ENCODE data around the gene IPCEF1. TPM values are rescaled to one million over a fixed set of nuclear protein-coding genes. Genes with fewer than 3 reads are reported as not detected.

The IPCEF1 gene, protein sequence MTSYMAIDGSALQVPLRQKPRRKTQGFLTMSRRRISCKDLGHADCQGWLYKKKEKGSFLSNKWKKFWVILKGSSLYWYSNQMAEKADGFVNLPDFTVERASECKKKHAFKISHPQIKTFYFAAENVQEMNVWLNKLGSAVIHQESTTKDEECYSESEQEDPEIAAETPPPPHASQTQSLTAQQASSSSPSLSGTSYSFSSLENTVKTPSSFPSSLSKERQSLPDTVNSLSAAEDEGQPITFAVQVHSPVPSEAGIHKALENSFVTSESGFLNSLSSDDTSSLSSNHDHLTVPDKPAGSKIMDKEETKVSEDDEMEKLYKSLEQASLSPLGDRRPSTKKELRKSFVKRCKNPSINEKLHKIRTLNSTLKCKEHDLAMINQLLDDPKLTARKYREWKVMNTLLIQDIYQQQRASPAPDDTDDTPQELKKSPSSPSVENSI
- 10 to 100 TPM; 92.5 to 97.7 TPM for total RNA-seq
- 10 to 100 TPM; 67.7 to 71.8 TPM for polyA plus RNA-seq

DNA sequence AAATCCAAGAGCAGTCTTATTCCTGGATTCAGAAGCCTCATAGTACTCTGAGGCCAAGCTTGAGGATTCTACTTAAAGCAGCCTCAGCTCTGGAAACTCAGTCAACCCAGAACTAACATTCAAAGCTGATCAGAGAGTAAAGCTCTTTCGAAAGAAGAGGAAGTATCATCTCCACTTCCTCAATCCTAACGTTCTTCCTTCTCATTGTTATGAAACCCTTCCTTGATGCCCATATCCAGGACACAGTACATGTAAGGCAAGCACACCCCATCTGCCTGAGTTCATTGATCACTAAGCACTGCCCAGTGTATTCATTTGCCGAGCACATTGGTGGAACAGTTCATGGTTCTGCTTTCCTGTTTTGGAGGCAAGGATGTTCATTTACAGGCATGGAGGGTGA lies at the start of gene IPCEF1:
Gene IPCEF1 (minus strand): TSS at position 114 of the 400 bp plus-strand sequence. CDS start 90,856 bp downstream, outside the sequence.
- CTCF ChIA-PET (ENCODE audit: partially characterized antibody): no interaction called here

DNA sequence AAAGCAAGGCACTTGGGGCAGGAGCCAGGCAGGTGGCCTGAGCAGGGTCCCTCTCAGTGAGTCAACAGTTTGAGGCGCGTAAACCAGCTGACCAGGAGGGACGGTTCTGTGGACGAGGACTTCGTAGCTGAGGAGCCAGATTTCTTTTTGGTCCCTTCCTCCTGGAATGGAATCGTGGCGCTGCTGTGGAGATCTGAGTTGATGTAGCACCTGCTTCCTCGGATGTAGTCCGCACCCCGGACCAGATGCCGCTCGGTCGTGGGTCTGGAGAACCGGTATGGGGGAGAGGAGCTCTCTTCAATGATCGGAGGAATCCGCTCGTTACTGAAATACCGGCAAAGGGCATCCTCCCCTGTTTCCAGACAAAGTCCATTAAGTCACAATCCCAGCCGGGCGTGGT lies 49.7 kb upstream of the IPCEF1 start:
- no peaks in the 10 kb centered on the region for H3K4me1 ChIP-seq (ENCODE audit: insufficient read depth, low read length)
- H3K36me3 Mint-ChIP-seq: no peaks in the 10 kb centered on the region
- no peaks in the 10 kb centered on the region for H3K9me3 ChIP-seq (ENCODE audit: control insufficient read depth in 1 of 2, low read length in 2 of 2)
- peaks cover 1 to 7% of the 10 kb centered on the region in 2 donors for H3K27me3 Mint-ChIP-seq
- intact Hi-C loops (cut with micrococcal nuclease): no loop called here
- H3K4me3 Mint-ChIP-seq: no peak overlapping the region
- POLR2A ChIA-PET (ENCODE audit: partially characterized antibody): no interaction called here
- H3K27ac ChIP-seq (ENCODE audit: low read depth, low read length): no peak overlapping the region
- H3K36me3 ChIP-seq (ENCODE audit: insufficient read depth, low read length): no peaks in the 10 kb centered on the region
- DNase-seq: no peak
- no peak overlapping the region for H3K4me3 ChIP-seq (ENCODE audit: low read length in 2 of 2)
- H3K4me1 Mint-ChIP-seq: peaks cover 0 to 2% (median 0%) of the 10 kb centered on the region in 4 donors
- H3K9me3 Mint-ChIP-seq: no peaks in the 10 kb centered on the region
- no peak overlapping the region for H3K27ac Mint-ChIP-seq
- H3K27me3 ChIP-seq (ENCODE audit: insufficient read depth, low read length): no peaks in the 10 kb centered on the region
- CTCF ChIA-PET (ENCODE audit: partially characterized antibody): no interaction called here

More for the DNA sequence above, at the start of gene IPCEF1:
- no peak for DNase-seq
- POLR2A ChIA-PET (ENCODE audit: partially characterized antibody): no interaction called here
- H3K36me3 ChIP-seq (ENCODE audit: insufficient read depth, low read length): no peaks in the 10 kb centered on the region
- no peaks in the 10 kb centered on the region for H3K27me3 ChIP-seq (ENCODE audit: insufficient read depth, low read length)
- no peak within 1 kb of the TSS for H3K4me3 ChIP-seq (ENCODE audit: low read length in 2 of 2)
- Mint-ChIP-seq H3K36me3 (no peaks in the 10 kb centered on the region), H3K9me3 (peaks cover 0 to 6% (median 0%) of the 10 kb centered on the region in 8 donors), H3K27me3 (peaks cover 6 to 20% of the 10 kb centered on the region in 2 donors), H3K27ac (no peak within 1 kb of the TSS), H3K4me3 (no peak within 1 kb of the TSS), H3K4me1 (peaks cover 0 to 15% (median 8%) of the 10 kb centered on the region in 4 donors)
- intact Hi-C loops (cut with micrococcal nuclease): no loop called here
- H3K27ac ChIP-seq (ENCODE audit: low read depth, low read length): no peak within 1 kb of the TSS
- no peaks in the 10 kb centered on the region for H3K9me3 ChIP-seq (ENCODE audit: control insufficient read depth in 1 of 2, low read length in 2 of 2)
- H3K4me1 ChIP-seq (ENCODE audit: insufficient read depth, low read length): no peaks in the 10 kb centered on the region

DNA sequence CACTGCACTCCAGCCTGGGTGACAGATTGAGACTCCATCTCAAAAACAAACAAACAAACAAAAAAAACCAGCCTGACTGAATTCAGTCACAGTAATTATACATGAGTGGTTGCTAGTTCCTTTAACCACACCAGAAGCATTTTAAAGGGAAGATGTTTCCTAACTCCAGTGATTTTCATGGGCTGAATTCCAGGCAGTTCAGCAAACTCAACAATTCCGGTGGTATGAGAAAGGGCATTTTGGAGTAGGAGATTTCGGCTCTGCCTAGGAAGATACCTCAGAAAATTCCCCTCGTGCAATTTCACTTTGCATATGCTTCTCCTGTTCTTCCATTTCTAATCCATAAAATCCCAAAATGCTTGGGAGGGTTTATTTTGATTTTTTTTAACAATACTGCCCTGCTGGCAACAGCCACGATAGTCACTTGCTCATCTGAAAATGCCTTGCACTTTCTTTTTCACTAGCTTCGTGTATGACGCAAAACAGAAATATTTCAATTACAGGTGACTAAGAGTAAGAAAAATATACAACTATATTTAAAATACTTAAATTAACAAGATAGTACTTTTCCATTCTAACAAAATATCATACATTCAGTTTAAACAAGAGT lies 48.3 kb upstream of the IPCEF1 start:
- H3K27ac ChIP-seq (ENCODE audit: low read depth, low read length): no peak overlapping the region
- ChIA-PET CTCF (ENCODE audit: partially characterized antibody) (no interaction called here), POLR2A (ENCODE audit: partially characterized antibody) (no interaction called here)
- no peak overlapping the region for H3K4me3 Mint-ChIP-seq
- H3K4me1 ChIP-seq (ENCODE audit: insufficient read depth, low read length): no peaks in the 10 kb centered on the region
- no peaks in the 10 kb centered on the region for H3K9me3 Mint-ChIP-seq
- H3K27me3 ChIP-seq (ENCODE audit: insufficient read depth, low read length): no peaks in the 10 kb centered on the region
- intact Hi-C loops (cut with micrococcal nuclease): no loop called here
- no peak for DNase-seq
- no peaks in the 10 kb centered on the region for H3K36me3 ChIP-seq (ENCODE audit: insufficient read depth, low read length)
- H3K27me3 Mint-ChIP-seq: peaks cover 1 to 6% of the 10 kb centered on the region in 2 donors
- H3K4me3 ChIP-seq (ENCODE audit: low read length in 2 of 2): no peak overlapping the region
- no peaks in the 10 kb centered on the region for H3K9me3 ChIP-seq (ENCODE audit: control insufficient read depth in 1 of 2, low read length in 2 of 2)
- no peak overlapping the region for H3K27ac Mint-ChIP-seq
- peaks cover 0 to 2% (median 0%) of the 10 kb centered on the region in 4 donors for H3K4me1 Mint-ChIP-seq
- H3K36me3 Mint-ChIP-seq: no peaks in the 10 kb centered on the region

DNA sequence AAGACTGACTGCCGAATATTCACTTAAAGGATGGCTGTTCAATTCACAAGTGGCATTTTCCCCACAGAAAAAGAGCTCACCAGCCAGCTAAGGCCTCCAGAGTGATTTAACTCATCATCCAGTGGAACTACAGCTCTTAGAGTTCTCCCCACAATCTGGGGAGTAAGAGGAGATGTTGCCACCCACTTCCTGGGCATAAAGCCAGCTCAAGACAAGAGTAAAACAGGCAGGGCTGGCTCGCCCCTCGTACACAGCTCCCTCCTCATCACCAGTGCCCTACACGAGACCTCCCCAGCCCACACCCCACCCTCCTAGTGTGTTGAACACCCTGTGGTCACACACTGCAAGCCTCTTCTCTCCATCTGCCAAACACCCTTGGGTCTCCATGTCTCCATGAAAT lies 47.2 kb upstream of the IPCEF1 start:
- H3K27ac Mint-ChIP-seq: no peak overlapping the region
- no peak overlapping the region for H3K4me3 Mint-ChIP-seq
- POLR2A ChIA-PET (ENCODE audit: partially characterized antibody): no interaction called here

DNA sequence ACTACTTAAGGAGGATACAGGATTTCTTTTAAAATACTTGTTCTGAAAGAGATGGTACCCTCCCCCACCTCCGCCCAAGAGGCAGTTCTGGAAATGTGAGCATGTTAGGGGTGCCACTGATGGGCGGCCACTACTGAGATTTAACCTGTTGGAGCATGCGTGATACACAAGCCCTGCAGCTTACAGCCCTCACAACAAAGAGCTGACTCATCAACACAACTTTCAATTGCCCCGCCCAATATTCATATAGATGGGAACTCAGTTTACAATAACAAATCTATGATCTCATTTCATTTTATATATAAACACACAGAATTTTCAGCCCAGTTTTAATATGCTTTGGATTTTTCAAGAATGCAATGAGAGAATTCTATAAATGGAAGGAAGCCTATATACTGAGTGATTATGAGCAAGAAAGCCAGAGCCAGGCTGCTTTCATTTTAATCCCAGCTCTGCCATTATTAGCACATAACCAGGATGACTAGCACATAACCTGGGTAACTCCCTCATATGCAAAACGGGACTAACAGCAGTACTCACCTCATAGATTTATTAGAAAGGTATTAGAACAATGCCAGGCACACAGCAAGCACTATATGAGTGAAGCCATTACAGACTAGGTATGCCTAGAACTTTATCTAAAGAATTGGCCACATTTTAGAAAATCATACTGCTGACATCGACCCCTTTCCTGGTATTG lies 45.6 kb upstream of the IPCEF1 start:
- CTCF ChIA-PET (ENCODE audit: partially characterized antibody): interaction anchor here (1.4 kb wide), 1 partner anchor 10 kb away, joined by 4 read pairs; no protein-coding TSS in a partner anchor

More for the DNA sequence above, 47.2 kb upstream of the IPCEF1 start:
- intact Hi-C loops (cut with micrococcal nuclease): no loop called here
- no peaks in the 10 kb centered on the region for H3K9me3 ChIP-seq (ENCODE audit: control insufficient read depth in 1 of 2, low read length in 2 of 2)
- H3K27me3 ChIP-seq (ENCODE audit: insufficient read depth, low read length): no peaks in the 10 kb centered on the region
- Mint-ChIP-seq H3K27me3 (peaks cover 1 to 6% of the 10 kb centered on the region in 2 donors), H3K9me3 (no peaks in the 10 kb centered on the region), H3K36me3 (no peaks in the 10 kb centered on the region), H3K4me1 (peaks cover 0 to 2% (median 0%) of the 10 kb centered on the region in 4 donors)
- H3K4me3 ChIP-seq (ENCODE audit: low read length in 2 of 2): no peak overlapping the region
- no peak for DNase-seq
- no peaks in the 10 kb centered on the region for H3K36me3 ChIP-seq (ENCODE audit: insufficient read depth, low read length)
- H3K27ac ChIP-seq (ENCODE audit: low read depth, low read length): no peak overlapping the region
- CTCF ChIA-PET (ENCODE audit: partially characterized antibody): no interaction called here
- H3K4me1 ChIP-seq (ENCODE audit: insufficient read depth, low read length): no peaks in the 10 kb centered on the region

DNA sequence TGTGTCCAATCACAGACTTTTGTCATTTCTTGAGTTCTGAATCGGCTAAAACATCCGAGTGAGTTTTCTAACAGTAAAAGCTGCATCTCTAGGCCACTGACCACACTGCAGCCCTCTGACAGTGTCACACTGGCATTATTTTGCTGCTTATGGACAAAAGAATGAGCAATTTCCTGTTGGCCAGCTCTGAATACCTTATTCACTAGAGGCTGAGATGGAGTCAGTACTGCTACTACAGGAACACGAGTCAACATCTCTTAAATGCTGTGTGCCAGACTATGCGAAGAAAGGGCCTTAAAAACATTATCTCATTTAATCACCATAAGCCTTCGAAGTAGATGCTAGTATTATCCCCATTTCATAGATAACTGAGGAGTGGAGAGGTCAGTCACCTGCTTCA lies 42.5 kb upstream of the IPCEF1 start:
- Mint-ChIP-seq H3K27ac (no peak overlapping the region), H3K27me3 (peaks cover 4% of the 10 kb centered on the region in 2 donors), H3K4me1 (peaks cover 0 to 4% (median 1%) of the 10 kb centered on the region in 4 donors), H3K36me3 (no peaks in the 10 kb centered on the region), H3K4me3 (no peak overlapping the region), H3K9me3 (no peaks in the 10 kb centered on the region)
- Histone ChIP-seq H3K9me3 (ENCODE audit: control insufficient read depth in 1 of 2, low read length in 2 of 2) (no peaks in the 10 kb centered on the region), H3K27me3 (ENCODE audit: insufficient read depth, low read length) (no peaks in the 10 kb centered on the region), H3K27ac (ENCODE audit: low read depth, low read length) (no peak overlapping the region), H3K36me3 (ENCODE audit: insufficient read depth, low read length) (no peaks in the 10 kb centered on the region), H3K4me1 (ENCODE audit: insufficient read depth, low read length) (no peaks in the 10 kb centered on the region), H3K4me3 (ENCODE audit: low read length in 2 of 2) (no peak overlapping the region)
- intact Hi-C loops (cut with micrococcal nuclease): no loop called here
- DNase-seq: no peak
- ChIA-PET POLR2A (ENCODE audit: partially characterized antibody) (no interaction called here), CTCF (ENCODE audit: partially characterized antibody) (no interaction called here)

More for the DNA sequence above, 45.6 kb upstream of the IPCEF1 start:
- H3K9me3 Mint-ChIP-seq: no peaks in the 10 kb centered on the region
- H3K36me3 ChIP-seq (ENCODE audit: insufficient read depth, low read length): no peaks in the 10 kb centered on the region
- no peak overlapping the region for H3K4me3 ChIP-seq (ENCODE audit: low read length in 2 of 2)
- H3K36me3 Mint-ChIP-seq: no peaks in the 10 kb centered on the region
- H3K4me1 Mint-ChIP-seq: peaks cover 0 to 2% (median 0%) of the 10 kb centered on the region in 4 donors
- POLR2A ChIA-PET (ENCODE audit: partially characterized antibody): no interaction called here
- DNase-seq: no peak
- H3K27me3 Mint-ChIP-seq: peaks cover 1 to 6% of the 10 kb centered on the region in 2 donors
- H3K9me3 ChIP-seq (ENCODE audit: control insufficient read depth in 1 of 2, low read length in 2 of 2): no peaks in the 10 kb centered on the region
- no peak overlapping the region for H3K4me3 Mint-ChIP-seq
- no peak overlapping the region for H3K27ac Mint-ChIP-seq
- intact Hi-C loops (cut with micrococcal nuclease): no loop called here
- H3K27me3 ChIP-seq (ENCODE audit: insufficient read depth, low read length): no peaks in the 10 kb centered on the region
- H3K27ac ChIP-seq (ENCODE audit: low read depth, low read length): no peak overlapping the region
- H3K4me1 ChIP-seq (ENCODE audit: insufficient read depth, low read length): no peaks in the 10 kb centered on the region

DNA sequence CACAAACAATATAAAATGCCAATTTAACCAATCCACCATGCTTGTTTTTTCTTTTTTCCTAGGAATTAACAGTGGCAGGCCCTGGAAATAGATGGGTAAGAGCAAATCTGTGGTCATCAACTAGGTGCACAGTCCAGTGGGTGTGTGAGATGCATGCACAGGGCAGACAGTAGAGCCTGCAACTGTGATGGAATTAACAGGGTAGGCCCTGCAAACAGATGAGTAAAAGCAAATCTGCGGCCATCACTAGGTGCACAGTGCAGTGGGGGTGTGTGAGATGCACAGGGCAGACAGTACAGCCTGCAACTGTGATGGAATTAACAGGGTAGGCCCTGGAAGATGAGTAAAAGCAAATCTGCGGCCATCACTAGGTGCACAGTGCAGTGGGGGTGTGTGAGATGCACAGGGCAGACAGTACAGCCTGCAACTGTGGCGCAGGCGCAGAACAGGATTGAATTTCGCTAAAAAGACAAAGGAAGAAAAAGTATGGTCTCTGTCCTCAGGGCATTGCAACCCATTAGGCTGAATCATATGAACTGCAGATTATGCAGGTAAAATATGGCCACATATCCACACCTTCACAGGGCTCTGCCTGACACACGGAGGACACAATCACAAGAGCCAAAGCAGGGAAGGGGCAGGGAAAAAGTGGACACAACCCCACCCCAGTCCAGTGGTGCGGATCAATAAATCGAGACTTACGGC lies 41.0 kb upstream of the IPCEF1 start:
- POLR2A ChIA-PET (ENCODE audit: partially characterized antibody): no interaction called here
- Mint-ChIP-seq H3K36me3 (no peaks in the 10 kb centered on the region), H3K4me1 (peaks cover 0 to 4% (median 1%) of the 10 kb centered on the region in 4 donors), H3K4me3 (no peak overlapping the region), H3K27ac (no peak overlapping the region), H3K9me3 (no peaks in the 10 kb centered on the region), H3K27me3 (peaks cover 2 to 5% of the 10 kb centered on the region in 2 donors)
- CTCF ChIA-PET (ENCODE audit: partially characterized antibody): no interaction called here
- no peaks in the 10 kb centered on the region for H3K36me3 ChIP-seq (ENCODE audit: insufficient read depth, low read length)
- intact Hi-C loops (cut with micrococcal nuclease): no loop called here
- no peaks in the 10 kb centered on the region for H3K9me3 ChIP-seq (ENCODE audit: control insufficient read depth in 1 of 2, low read length in 2 of 2)
- DNase-seq: no peak
- no peaks in the 10 kb centered on the region for H3K4me1 ChIP-seq (ENCODE audit: insufficient read depth, low read length)
- no peaks in the 10 kb centered on the region for H3K27me3 ChIP-seq (ENCODE audit: insufficient read depth, low read length)
- no peak overlapping the region for H3K4me3 ChIP-seq (ENCODE audit: low read length in 2 of 2)
- no peak overlapping the region for H3K27ac ChIP-seq (ENCODE audit: low read depth, low read length)
